H1 (cell line): ENCODE measurements around the gene ATG4D. TPM values are rescaled to one million over a fixed set of nuclear protein-coding genes. Genes with fewer than 3 reads are reported as not detected.

Experiments
- CEBPB ChIP-seq: IDR thresholded peaks from 2 replicates; pipeline ENCODE4 v1.6.1; 2012; ENCODE audit warnings: low read depth, low read length
- FOSL1 ChIP-seq: IDR thresholded peaks from 2 replicates; pipeline ENCODE4 v1.6.1; 2011; ENCODE audit warnings: mild to moderate bottlenecking, low read depth, low read length, moderate library complexity; ENCODE audit not compliant: insufficient read depth
- NRF1 ChIP-seq: IDR thresholded peaks from 2 replicates; pipeline ENCODE4 v1.6.1; 2011; ENCODE audit warnings: mild to moderate bottlenecking, low read depth, low read length, improper control_type of control experiment
- RFX5 ChIP-seq: IDR thresholded peaks from 2 replicates; pipeline ENCODE4 v1.6.1; 2011; ENCODE audit warnings: low read depth, low read length, improper control_type of control experiment, borderline replicate concordance
- SP1 ChIP-seq: IDR thresholded peaks from 2 replicates; pipeline ENCODE4 v1.6.1; 2011; ENCODE audit warnings: low read depth, low read length
- TEAD4 ChIP-seq: IDR thresholded peaks from 2 replicates; pipeline ENCODE4 v1.6.1; 2012; ENCODE audit warnings: low read depth, low read length, inconsistent platforms, mixed read lengths
- YY1 ChIP-seq: IDR thresholded peaks from 2 replicates; pipeline ENCODE4 v1.6.1; 2011; ENCODE audit warnings: low read depth, mild to moderate bottlenecking, low read length
- ZNF274 ChIP-seq: IDR thresholded peaks from 2 replicates; pipeline ENCODE4 v1.7.0; 2012; ENCODE audit warnings: low read length, borderline replicate concordance; ENCODE audit errors: extremely low read depth
- polyA plus RNA-seq, 7 experiments: library from polyadenylated mRNA; depleted of rRNA in 3 of 7; stranded (reverse) in 5 of 7; unstranded in 2 of 7; fragments of >200 nt in 5 of 7; fragments of 200-250 nt in 2 of 7; gene quantifications; 1 replicate in 5 of 7; 2 replicates in 1 of 7; 4 replicates in 1 of 7; pipeline versions ENCODE4 v1.2.1 to v1.2.3, GENCODE V29; 2011 to 2013; ENCODE audit warnings: missing spikeins in 2 of 7, mixed read lengths in 2 of 7
- total RNA-seq: library from RNA; stranded (reverse); fragmentation: NEBNext Ultra II Directional; extraction: Animal tissue kit (Norgen Biotek cat#: 25700); gene quantifications from 2 replicates; pipeline ENCODE4 v1.2.1, GENCODE V29; 2021

The ATG4D gene
- total and polyA plus RNA-seq, 2 of the 8 experiments (the other 6 are each of a cell fraction or from before 2014, with no cell fraction given): 39.6 to 43.7 TPM

GRCh38 chr19:10562609-10563008, 18.9 kb downstream of the ATG4D start (continued):
- TF ChIP-seq SP1 (no peak), NRF1 (no peak), RFX5 (no peak), TEAD4 (no peak), YY1 (no peak), CEBPB (no peak), FOSL1 (no peak), ZNF274 (no peak)
